GM21576 (cell line): Measurements from ENCODE around the gene MUC16.
"Not testable (repeated sequence)": the region's sequence is repeated elsewhere in the genome, so short reads cannot be mapped to it uniquely, and the experiment has no call there.

Experiments used
- ATAC-seq: cut with Tn5 transposase; IDR thresholded peaks from one replicate; pipeline ENCODE4 v1.9.1; 2021; ENCODE audit warnings: mild to moderate bottlenecking, moderate library complexity; ENCODE audit not compliant: unreplicated experiment

The MUC16 gene

DNA sequence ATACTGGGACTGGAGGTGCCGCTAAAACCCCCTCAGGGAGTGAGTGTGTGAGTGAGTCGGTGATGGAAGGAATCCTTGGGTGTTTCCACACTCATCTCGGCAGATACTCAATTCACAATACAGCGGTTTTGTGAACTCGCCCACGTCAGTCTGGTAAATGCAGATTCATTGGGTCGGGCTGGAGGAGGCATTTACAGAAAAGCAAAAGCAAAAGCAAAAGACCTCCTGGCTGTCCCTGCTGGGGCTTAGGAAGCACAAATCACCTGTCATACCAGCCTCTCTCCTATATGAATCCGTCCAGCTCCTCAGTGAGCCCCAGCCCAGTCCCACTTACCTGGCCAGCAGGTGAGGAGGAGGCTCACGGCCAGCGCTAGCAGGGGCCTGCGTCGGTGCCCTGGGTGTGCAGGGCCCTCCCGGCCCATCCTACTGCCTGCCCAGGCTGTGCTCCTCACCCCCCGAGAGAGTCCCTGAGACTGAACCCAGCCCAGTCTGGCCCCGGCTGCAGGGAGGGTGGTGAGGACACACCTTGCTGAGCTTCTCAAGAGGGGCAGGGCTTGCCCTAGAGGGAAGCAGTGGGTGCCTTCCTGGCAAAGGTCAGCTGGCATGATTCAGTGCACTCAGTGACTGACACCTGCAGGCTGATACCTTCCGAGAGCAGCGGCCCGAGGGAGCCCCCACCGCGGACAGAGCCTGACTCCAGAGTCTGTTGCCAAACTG lies at the start of gene MUC16:
MUC16 (minus strand) TSS at position 475 of the 717 bp plus-strand sequence.
- ATAC-seq: no peak

DNA sequence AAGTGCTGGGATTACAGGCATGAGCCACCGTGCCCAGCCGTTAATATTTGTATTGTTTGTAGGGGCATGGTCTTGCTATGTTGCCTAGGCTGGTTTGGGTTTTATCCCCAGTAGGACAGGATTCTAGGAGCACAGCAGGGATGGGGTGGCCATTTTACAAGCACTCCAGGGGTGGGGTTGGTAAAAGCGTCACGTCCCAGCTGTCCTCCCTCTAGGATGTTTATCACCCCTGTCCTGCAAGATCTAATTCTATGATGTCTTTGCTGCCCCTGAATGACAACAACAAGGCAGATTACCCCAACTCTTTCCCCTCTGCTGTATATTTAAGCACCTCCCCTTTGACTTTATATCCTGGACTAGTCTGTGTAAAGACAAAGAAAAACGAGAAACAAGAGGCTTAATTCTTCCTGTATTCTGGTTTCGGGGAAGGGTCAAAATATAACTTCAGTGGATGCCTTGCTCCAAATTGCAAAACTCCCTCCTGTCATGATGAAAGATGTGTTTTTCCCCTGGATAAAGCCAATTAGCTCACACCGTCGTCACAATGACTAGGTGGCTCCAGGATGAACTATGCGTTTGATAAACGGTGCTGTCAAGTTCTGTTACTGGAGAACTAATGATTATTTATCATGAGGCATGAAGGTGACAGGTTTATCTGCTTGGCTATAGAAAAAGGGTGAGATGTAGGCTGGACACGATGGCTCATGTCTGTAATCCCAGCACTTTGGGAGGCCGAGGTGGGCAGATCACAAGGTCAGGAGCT lies 48.9 kb upstream of the MUC16 start:
- ATAC-seq: no peak

DNA sequence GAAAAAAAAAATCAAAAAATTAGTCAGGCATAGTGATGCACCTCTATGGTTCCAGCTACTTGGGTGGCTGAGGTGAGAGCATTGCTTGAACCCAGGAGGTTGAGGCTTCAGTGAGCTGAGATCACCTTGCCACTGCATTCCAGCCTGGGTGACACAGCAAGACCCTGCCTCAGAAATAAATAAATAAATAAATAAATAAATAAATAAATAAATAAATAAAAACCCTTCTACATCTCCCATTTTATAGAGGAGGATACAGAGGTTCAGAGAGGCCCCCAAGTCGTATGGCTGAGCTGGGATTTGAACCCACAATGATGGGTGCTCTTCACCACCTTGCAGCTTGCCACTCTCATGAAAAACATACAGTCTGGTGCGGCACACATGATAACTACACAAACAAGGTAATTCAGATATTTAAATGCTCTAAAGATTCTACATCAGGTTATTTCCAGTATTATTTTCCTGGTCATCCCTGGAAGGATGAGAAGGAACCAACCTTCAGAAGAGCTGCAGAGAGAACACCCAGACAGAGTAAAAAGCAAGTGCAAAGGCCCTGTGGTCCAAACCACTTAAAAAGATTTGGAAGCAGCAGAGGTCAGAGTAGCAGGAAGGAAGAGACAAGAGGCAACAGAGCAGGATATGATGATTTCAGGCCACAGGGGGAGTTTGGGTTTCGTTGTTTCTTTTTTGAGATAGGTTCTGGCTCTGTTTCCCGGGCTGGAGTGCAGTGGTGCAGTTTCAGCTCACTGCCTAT lies 47.5 kb upstream of the MUC16 start:
- ATAC-seq: no peak

DNA sequence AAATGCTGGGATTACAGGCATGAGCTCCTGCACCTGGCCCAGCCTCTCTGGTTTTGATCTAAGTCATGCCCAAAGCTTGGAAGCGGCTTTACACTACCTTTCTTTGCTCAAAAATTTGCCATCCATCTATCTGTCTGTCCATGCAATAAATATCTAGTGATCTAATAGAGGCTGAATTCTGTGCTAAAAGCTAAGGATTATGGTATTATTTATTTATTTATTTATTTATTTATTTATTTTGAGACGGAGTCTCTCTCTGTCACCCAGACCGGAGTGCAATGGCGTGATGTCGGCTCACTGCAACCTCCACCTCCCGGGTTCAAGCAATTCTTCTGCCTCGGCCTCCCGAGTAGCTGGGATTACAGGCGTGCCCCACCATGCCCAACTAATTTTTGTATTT lies 45.9 kb upstream of the MUC16 start:
- ATAC-seq: not testable (repeated sequence)

DNA sequence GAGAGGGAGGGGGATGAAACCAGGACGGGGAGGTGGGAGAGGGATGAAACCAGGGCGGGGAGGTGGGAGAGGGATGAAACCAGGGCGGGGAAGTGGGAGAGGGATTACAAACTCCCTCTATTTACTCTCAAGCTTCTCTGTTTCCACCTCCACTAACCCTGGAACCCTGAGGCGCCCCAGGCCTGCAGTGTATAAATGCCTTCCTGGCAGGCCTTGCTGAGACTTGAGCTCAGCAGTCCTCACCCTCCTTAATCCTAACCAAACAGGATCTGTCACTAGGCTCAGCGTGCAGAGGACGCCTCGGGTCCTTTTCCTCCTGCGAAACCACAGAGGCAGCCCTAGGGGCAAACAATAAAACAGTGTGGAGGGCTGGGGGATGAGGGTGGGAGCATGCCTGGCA lies 44.6 kb upstream of the MUC16 start:
- ATAC-seq: no peak

DNA sequence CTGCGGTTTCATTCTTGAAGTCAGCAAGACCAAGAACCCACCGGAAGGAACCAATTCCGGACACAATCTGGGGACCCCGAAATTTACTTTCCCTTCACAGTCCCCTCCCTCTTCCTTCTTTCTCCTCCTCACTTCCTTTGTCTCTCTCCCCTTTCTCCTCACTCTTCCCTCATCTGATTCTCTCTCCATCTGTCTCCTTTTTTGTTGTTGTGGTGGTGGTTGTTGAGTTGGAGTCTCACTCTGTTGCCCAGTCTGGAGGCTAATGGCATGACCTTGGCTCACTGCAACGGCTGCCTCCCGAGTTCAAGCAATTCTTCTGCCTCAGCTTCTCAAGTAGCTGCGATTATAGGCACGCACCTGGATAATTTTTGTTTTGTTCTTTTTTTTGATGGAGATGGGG lies 44.0 kb upstream of the MUC16 start:
- ATAC-seq: no peak

DNA sequence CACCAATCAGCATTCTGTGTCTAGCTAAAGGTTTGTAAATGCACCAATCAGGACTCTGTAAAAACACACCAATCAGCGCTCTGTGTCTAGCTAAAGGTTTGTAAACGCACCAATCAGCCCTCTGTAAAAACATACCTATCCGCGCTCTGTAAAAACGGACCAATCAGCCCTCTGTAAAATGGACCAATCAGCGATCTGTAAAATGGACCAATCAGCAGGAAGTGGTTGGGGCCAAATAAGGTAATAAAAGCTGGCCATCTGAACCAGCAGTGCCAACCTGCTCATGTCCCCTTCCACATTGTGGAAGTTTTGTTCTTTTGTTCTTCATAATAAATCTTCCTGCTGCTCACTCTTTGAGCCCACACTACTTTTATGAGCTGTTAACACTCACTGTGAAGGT lies 43.5 kb upstream of the MUC16 start:
- not testable (repeated sequence) for ATAC-seq

DNA sequence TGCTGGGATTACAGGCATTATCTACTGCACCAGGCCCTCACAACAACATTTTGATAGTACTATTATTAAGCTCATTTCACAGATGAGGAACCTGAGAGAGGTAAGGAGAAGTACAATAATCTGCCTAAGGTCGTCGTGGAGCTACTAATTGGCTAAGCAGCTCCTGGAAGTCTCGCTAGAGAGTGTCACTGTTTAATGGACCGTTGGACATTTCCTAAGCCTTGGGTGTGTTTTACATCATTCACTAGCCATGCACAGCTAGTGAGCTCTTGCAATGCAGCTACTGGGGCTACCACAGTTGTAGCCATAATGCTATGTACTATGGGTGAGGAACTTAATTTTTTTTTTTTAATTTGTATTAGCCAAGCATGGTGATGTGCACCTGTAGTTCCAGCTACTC lies 42.7 kb upstream of the MUC16 start:
- ATAC-seq: no peak

DNA sequence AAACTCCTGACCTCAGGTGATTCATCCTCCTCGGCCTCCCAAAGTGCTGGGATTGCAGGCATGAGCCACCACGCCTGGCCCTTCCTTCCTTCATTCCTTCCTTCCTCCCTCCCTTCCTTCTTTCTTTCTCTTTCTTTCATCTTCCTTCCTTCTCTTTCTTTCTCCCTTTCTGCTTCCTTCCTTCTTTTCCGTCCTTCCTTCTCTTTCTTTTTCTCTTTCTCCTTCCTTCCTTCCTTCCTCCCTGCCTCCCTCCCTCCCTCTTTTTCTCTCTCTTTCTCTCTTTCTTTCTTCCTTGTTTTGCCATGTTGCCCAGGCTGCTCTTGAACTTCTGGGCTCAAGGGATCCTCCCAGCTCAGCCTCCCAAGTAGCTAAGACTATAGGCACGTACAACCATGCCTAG lies 36.5 kb upstream of the MUC16 start:
- no peak for ATAC-seq

DNA sequence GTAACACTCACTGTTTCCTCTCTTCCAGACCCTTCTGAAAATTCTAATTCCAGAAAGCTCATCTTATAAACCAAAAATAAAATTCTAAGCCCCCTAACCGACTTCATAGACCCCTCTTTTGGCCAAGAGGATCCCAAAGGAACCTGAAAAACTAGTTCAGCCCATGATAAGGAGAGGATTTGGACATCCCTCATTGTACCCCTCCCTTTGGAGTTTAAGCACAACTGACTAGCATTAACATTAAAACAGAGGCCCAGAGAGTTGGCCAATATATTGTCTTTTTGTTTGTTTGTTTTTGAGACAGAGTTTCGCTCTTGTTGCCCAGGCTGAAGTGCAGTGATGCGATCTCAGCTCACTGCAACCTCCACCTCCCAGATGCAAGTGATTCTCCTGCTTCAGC lies 34.2 kb upstream of the MUC16 start:
- ATAC-seq: no peak

DNA sequence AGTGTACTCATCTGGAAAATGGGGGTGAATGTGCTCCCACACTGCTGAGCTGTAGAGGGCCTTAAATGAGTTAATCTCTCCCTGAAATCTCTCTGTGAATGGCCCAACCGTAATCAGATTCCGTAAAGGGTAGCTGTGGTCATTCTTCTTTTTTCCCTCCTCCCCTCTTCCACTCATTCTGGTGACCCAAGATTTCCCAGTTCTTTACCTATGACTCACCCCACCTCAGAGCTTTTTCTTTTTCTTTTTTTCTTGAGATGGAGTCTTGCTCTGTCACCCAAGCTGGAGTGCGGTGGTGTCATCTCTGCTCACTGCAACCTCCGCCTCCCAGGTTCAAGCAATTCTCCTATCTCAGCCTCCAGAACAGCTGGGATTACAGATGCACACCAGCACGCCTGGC lies 33.3 kb upstream of the MUC16 start:
- ATAC-seq: no peak

DNA sequence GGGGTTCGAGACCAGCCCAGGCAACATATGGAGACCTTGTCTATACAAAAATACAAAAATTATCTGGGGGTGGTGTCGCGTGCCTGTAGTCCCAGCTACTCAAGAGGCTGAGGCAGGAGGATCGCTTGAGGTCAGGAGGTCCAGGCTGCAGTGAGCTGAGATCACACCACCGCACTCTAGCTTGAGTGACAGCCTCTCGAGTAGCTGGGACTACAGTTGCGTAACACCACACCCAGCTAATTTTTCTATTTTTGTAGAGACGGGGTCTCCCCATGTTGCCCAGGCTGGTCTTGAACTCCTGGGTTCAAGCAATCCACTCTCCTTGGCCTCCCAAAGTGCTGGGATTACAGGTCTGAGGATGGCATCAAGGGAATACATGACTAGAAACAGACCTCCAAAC lies 30.8 kb upstream of the MUC16 start:
- no peak for ATAC-seq

DNA sequence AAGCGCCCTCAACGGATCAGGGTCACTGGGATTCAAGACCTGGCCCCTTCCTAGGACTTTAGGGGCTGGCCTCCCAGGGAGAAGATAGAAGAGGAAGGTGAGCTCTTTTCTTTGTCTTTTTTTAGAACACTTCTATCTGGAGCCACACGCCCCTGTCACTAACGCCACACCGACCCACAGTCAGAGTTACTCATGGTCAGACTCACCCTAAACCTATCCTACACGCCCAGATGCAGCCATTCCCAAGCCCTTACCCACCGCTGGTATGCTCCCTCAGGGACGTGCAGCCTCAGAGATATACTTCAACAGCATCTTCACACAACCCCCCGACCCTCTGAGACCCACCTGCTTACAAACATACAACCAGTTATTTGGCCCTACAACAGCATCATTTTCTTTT lies 29.9 kb upstream of the MUC16 start:
- no peak for ATAC-seq

DNA sequence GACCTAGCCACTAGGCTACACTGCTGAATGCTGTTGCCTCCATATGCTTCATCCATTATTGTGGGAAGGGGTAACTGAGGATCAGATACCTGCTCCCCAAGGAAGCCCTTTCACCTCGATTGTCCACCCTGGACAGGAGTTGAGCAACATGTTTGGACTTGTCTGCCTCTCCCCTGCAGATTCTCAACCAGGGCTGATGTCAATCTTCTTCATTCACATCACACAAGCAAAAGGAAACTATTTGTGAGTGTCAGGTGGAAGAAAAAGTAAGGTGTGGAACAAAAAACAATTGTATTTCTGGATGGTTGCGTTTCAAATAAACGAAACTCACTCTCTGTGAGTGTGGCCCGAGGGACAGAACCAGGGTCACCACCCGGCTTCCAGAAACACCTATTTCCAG lies 29.5 kb upstream of the MUC16 start:
- no peak for ATAC-seq

DNA sequence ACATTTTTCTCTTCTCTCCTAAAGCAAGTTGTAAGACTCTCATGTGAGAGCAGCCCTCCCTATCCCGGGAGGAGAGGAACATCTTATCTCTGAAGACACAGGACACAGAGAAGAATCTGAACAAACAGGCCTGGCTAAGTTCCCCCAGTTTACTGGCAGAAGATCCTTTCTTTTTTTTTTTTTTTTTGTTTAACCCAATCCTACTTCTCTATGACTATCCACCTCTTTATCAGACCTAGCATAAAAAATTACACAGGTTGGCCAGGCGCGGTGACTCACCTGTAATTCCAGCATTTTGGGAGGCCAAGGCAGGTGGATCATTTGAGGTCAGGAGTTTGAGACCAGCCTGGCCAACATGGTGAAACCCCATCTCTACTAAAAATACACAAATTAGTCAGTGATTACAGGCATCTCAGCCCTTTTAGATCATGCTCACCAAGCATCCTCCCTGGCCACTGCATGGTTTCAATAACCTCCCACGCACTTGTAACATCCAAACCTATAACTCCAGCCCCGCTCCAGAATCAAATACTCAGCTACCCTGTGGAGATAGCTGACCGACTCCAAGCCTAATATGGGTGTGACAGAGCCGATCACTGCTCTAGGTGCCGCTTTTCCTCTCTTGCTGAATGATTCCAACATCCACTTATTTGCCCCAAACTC lies 27.3 kb upstream of the MUC16 start:
- ATAC-seq: no peak

DNA sequence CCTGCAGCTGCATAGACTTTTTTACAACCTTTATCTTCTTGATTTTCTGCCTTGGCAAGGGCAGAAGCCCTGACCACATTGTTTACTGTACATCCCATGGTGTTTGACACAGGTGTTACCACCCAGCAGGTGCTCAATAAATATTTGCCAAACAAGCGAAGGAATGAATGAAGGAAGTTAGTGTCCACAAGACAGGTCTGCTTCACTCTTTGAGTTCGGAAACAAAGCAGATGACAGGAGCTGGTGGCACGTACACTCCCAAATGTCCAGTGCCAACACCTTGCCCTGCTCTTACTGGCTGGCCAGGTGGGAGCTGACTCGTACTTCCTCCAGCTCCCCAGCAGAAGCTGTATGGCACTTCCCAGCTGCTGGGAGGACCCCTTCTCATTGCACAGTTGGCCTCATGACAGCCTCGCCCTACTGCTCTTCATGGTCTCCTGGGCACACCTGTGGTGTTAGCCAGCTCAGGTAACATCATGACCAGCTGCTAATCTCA lies 22.0 kb upstream of the MUC16 start:
- no peak for ATAC-seq

DNA sequence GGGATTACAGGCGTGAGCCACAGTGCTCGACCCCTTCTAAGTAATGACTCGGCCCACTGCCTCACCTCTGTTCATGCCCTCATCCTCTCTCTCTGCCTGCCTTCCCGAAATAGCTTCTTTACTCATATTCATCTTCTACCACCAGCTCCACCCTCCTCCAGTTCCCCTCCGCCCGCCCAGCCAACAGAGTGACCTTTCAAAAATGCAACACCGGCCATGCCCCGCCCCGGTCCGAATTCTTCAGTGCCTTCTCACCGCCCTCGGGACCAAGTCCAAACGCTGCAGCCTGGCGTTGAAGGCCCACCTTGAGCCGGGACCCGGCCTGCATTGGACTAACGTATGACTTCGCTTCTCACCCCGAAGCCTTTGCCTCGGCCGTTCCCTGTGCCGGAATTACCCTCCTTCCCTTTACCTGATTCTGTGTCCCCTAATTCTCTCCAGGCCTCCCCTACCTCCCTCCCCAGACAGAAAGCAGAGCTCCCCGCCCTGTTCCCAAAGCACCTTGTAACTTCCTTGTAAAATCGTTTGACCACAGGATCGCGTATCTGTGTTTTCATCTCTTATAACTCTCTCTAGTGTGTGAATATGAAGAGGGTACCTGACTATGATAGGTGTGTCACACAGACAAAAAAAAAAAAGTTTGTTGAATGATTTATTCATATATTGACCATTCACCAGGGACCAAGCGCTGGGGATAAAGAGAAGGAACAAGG lies 8.1 kb upstream of the MUC16 start:
- no peak for ATAC-seq

DNA sequence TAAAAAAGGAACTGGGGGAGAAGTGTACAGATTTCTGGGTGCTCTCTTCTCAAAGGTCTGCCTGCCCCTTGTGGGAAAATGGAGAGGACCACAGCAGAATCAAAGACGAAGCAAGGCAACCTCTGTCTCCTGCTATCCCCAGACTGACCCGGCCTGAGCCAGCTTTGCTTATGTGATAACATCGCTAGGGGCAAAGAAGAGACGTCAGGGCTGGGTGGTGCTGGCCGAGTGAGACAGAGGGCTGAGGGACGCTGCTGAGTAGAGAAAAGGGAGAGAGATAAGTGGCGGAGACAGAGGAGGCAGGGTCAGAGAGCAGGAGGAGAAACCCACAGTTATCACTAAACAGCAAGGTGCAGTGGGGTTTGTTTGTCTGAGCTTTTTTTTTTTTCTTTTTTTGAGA lies 4.6 kb upstream of the MUC16 start:
- no peak for ATAC-seq

DNA sequence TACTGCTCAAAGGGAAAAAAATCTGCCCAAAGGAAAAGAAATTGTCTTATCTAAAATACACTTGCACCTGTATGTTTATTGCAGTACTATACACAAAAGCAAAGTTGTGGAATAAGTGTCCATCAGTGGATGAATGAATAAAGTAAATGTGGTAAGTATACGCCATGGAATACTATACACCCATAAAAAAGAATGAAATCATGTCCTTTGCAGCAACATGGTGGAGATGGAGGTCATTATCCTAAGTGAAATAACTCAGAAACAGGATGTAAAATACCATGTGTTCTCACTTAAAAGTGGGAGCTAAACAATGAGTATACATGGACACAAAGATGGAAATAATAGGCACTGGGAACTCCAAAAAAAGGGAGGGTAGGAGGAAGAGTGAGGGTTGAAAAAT lies 3.8 kb upstream of the MUC16 start:
- ATAC-seq: no peak

DNA sequence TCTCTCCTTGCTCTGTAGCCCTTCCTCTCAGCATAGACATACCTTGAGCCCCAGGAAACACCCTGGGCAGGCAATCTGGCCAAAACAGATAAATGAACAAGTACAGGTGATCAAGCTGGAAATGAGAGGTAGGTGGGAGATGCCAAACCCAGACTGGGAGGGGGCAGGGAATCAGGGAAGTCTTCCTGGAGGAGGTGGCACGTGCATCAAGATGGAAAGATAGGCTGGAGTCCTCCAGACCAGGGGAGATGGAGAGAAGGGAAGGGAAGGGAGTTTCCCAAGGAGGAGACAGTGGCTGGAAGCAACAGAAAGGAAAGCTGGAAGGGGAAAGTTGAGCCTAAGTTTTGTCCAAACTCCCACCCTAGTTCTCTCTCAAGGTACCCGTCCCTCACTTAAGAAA lies 1.7 kb upstream of the MUC16 start:
- no peak for ATAC-seq

DNA sequence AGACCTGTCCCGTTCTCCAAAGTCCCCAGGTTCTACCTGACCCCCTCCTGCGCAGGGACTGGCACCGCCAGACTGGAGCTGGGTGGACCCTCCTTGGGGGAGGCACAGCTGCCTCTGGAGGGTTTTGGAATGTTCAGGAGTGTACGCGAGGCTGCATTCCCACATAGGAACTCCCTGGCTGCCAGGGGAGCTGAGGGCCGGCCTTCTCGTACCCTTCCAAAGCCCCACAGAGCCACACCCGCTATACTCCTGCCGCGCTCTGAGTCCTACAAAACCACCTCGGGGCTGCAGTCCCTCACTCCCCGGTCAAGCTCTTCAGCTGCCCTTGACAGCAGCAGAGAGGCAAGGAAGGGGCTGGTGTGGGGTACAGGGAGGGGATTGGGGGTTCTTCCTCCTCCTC lies 484 bp upstream of the MUC16 start:
- ATAC-seq: no peak
